DMS79 (cell line): ENCODE results near the gene FOXO6.

Source experiments
- DNase-seq: peaks from one replicate; lab custom pipeline; 2025; lab: John Stamatoyannopoulos, UW

The FOXO6 gene

DNA sequence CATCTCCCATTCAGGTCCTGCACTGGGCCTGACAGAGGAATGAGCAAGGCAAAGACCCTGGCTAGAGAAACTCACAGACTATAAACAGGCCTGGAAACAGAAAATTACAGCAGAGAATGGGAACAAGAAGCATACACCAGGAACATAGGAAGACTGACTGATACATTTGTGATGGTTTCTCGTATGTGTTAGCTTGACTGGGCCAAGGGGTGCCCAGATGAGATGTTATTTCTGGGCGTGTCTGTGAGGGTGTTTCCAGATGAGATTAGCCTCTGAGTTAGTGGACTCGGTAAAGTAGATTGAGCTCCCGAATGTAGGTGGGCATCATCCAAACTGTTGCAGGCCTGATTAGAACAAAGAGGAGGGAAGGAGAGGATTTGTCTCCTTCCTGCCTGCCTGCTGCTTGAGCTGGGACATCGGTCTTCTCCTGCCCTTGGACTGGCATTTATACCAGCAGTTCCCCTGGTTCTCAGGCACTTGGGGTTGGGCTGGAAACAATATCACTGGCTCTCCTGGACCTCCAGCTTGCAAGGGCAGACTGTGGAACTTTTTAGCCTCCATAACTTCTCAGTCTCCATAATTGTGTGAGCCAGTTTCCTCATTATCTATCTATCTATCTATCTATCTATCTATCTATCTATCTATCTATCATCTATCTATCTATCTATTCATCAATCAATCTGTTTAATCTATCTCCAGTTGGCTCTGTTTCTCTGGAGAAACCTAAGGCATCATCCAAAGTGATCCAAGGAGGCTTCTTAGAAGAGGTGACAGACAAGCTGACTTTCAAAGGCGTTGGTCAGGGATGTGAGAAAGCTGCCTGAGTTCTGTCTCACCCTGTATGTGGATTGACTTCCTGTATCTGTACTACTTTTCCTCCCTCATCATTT, 9.7 kb upstream of the FOXO6 start:
- no peak for DNase-seq

DNA sequence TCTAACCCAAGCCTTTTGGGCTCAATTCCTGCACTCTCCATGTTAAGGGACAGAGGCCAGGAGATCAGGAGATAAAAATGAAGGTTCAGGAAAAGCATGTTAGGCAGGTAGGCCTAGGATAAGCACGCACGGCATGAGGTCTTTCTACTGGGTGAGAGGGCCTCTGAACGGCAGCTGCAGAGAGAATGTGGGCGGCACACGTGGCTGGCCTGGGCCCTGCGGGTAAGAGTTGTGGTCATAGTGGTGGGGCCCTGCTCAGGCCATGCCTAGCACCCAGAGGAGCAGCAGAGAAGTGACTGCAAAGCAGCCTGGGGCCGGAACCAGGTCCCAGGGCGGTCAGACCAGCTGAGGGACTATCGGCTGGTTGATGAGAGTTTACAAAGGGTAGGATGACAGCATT, 7.5 kb upstream of the FOXO6 start:
- DNase-seq, result no peak

DNA sequence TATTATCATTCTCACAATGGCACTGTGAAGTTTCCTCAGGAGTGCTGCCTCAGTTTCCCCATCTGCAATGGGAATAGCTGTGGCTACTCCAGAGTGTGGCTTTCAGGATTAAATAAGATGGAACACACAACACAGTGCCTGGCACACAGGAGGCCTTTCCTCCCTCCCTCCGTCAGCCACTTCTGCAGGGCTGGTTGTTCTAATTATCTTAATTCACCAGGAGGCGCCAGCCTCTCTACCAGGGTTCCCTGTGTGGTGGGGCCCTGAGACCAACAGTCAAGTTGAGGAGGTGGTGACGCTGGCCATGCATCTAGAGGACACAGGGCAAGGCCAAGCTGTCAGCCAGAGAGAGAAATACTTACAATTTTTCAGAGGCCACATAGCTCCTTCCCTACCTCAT, 6.3 kb upstream of the FOXO6 start:
- no peak for DNase-seq

DNA sequence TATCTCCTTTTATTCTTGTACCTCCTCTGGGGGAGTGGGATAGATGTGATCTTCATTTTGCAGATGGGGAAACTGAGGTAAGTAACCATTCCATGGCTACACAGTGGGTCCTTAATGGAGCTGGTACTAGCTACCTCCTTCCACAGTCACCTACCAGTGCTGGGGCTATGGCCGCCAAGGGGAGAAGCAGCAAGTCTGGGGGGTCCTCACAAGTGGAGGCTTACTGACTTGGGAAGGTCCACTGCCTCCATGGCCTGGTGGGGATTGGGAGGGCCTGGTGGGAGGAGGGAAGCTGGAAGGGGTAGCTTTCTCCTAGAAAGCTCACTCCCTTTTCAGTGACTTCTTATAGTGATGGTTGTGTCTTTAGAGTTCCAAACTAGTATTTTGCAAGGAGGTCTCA, 5.9 kb upstream of the FOXO6 start:
- DNase-seq, result no peak

DNA sequence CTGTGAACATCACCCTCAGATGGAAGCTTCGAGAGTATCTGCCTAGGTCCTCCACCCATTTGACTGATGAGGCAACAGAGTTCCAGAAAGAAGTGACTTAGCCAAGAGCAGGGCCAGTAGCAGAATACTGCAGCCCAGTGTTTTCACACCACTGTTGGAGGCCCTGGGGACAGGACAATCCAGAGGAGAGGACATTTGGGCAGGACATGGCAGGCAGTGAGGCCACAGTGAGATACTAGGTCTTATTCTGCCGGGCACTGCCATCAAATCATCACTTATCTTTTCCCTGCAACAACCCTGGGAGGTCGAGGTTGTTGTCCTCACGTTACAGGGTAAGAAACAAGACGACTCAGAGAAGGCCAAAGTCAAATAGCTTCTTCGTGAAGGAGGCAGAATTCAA, 5.5 kb upstream of the FOXO6 start:
- no peak for DNase-seq

DNA sequence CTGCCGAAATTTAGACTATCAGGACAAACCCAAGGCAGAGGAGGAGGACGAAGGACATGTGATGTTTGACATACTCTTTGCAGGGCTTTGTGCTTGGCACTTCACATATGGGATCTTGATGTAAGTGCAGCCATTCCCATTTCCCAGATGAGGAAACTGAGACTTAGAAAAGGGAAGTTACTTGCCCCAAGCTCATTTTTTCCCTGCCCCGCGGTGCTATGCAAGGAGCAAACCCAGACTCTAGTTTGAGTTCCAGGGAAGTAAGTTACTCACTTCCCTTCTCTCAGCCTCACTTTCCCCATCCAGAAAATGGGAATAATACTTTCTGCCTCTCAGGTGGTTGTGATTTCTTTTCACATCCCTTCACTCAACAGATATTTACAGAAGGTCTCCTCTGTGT, 4.5 kb upstream of the FOXO6 start:
- no peak for DNase-seq

DNA sequence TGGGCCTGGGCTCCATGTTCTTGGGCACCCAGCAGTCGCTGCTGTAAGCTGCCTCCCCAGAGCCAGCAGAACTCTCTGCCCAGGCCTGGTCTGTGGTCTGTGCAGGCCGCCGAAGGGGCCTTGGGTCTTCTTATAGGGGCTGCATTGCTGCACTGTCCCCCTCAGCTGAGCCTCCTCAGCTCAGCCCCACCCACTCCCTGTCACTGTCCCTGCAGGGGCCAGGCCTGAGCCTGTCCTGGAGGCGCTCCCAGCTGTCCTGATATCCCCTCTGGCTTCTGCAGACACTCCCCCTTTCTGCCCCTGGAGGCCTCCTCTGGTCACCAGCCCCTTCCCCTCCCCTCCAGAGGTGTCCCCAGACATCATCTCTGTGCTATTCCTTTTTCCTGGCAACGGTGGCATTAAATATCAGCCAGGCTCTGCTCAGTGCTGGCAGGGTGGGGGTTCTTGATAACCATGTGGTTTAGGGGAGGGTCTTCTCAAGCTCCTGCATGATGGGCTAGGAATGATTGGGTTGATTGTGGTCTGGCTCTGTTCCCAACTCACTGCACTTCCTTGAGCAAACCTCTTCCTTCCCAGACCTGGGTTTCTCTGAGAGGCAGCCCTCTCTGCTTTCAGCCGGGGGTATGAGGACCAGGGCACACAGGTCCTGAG, 3.7 kb upstream of the FOXO6 start:
- DNase-seq, result peak; percentile 92

DNA sequence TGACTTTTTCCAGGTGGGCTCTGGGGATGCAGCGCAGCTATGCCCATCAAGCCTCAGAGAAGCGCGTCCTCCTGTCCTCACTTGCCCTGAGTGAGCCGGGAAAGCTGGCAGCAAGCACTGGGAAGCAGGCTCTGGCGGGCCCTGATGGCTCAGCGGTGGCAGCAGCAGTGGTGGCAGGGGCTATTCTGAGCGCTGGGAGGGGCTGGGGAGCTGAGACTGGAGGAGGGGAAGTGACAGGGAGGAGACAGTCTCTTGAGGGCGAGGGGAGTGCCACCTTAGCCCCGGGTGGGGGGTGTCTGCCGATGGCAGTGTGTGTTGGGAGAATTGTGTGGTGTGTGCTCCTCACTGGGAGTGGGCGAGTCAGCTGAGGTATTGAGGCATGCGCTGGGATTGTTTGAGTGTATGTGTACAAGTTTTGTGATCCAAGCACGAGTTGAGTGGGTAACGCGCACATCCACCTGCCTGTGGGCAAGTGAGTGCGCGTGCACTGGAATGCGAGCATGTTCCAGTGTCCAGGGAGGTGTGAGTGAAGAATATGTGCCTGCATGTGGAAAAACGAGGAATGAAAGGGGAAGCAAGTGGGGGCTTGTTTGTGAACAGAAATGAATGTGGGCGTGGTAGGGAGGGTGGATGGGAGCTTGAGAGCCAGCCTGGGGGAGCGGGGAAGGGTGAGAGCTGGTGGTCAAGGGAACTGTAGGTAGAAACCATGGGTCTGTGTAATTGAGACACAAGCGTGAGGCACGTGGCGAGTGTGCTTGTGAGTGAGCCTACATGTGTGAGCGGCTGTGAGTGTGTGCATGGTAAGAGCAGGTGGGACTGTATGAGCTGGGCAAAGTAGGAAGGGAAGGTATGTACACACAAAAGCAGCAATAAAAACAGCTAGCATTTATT, 2.9 kb upstream of the FOXO6 start:
- peak; percentile 84 for DNase-seq

DNA sequence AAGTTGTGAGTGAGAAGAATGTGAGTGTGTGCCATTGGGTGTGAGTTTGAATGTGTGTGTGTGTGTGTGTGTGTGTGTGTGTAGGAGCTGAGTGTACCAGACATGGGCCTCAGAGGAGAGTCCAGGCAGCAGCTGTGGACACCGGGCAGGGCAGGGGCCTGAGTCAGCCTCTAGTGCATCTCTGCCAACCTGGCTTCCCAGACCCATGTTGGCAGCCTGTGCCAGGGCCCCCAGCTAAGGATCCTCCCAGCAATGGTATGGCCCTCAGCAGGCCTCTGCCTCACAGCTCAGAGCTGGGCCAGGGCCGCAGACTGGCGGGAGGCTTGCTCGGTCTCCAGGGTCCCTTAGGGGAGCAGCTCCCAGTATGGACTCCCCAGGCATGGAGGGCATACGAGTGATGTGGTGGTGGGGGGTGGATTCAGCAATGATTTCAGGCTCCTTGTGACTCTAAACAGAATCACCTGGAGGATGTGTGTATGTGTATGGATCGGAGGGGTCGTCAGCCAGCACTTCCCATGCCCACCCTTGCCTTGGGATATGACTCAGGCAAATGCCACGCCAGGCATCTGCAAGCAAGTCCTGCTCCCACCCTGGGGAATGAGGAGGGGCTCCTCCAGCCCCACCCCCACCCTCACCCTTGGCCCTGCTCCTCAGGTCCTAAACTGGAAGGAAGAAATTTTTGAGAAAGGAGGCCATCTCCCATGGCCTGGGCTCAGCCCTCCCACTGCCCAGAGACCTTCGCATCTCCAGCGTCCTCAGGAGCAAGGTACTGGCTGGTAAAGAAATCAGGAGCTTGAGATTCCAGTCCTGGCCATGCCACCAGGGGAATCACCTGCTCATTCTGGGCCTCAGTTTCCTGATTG, 1.8 kb upstream of the FOXO6 start:
- DNase-seq, result no peak

DNA sequence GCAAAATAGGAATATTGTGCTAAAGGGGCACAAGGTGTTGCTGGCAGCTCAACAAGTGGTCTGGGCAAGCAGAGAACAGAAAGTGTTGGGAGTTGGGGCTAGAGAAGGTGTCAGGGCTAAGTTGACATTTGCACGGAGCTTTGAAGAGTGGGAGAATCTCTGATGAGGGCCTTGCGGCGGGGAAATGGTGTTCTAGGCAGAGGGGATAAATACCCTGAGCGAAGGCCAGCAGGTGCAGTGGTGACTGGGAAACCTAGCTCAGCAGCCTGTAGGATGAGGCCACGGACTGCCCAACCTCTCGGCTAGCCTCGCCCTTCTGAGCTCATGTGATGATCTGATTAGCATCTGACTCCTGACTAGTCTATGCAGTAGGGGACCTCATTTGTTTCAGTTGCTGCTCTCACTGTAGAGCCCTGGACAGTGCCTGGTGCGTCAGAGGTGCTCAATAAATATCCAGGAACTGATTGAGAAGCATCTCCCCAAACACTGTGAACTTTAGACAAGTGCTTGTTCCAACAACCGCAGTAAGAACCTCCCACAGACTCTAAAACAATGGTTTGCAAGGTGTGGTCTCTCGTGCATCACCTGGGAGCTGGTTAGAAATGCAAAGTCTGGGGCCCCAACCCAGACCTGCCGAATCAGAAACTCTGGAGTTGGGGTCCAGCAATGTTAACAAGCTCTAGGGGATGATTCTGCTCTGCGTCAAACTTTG, 1.0 kb upstream of the FOXO6 start:
- DNase-seq, result no peak

DNA sequence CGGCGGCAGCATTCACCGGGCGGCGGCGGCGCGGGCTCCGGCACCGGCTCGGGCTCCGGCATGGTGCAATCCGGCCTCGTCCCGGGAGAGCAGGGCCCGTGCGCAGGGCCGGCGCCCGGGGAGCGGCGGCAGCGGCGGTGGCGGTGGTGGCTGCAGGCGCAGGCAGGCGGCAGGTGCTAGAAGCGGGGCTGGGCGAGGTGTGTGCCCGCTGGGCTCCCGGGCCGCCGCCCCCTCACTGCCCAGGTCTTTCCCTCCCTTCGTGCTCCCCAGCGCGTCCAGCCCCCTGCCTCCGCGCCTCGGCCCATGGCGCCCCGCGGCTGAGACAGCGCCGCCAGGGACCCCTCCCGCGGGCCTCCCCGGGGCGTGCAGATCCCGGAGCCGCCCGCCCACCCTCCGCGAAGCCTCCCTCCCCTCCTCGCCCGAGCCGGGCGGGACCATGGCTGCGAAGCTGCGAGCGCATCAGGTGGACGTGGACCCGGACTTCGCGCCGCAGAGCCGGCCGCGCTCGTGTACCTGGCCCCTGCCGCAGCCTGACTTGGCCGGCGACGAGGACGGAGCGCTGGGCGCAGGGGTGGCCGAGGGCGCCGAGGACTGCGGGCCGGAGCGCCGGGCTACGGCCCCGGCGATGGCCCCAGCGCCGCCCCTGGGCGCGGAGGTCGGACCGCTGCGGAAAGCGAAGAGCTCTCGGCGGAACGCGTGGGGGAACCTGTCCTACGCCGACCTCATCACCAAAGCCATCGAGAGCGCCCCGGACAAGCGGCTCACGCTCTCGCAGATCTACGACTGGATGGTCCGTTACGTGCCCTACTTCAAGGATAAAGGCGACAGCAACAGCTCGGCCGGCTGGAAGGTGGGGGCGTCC, 492 bp downstream of the FOXO6 start:
- DNase-seq, result peak; percentile 10

DNA sequence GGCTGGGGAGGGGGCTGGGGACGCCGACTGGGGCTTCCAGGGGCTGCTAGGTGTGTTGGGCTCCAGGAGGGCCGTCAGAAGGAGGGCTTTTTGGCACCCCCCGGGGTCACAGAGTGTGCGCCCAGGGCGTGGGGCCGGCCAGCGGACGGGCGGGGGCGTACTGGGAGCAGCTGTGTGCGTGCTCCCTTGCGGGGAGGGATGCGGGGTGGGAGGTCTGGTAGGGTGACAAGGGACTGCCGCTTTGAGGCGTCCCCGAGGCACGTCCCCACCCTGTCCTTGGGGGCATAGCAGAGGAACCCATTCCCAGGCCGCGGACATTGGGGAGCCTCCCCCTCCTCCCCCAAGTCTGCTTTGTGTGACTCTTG, 1.1 kb downstream of the FOXO6 start:
- no peak for DNase-seq

DNA sequence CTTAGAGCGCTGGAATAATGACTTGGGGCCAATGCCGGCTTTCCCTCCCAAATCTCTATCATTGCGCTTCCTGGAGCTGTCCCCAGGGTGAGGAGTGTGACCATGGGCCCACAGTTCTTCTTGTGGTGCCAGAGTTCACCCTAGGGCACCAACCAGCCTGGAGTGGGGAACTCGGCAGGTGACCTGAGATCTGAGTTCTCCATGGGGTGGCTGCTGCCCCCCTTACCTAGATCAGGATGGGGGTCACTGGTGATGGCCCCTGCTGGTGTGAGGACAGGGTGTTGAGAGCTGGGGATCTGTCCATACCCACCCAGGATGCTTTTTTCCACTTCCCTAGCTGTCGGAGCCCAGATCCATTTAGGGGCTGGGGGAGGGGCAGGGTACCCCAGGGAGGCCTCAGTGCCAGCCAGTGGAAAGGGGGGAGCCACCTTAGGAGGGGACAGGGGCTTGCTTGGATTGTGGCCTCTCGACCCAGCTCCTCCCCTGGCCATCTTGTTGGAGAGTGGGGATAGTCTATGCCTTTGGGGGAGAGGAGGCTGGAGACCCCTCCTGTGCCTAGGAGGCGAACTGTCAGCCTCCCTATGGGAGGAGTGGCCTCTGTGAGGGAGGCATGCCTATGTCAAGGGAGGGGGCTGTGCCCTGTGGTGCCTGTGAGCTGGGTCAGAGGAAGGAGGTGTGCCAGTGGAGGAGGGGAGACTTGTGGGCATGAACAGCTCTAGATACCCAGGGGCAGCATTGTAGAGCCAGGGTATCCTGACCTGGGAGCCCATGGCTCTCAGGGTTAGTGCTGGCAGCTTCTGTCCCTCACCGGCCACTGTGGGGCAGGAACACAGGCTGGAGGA, 1.7 kb downstream of the FOXO6 start:
- DNase-seq, result no peak

DNA sequence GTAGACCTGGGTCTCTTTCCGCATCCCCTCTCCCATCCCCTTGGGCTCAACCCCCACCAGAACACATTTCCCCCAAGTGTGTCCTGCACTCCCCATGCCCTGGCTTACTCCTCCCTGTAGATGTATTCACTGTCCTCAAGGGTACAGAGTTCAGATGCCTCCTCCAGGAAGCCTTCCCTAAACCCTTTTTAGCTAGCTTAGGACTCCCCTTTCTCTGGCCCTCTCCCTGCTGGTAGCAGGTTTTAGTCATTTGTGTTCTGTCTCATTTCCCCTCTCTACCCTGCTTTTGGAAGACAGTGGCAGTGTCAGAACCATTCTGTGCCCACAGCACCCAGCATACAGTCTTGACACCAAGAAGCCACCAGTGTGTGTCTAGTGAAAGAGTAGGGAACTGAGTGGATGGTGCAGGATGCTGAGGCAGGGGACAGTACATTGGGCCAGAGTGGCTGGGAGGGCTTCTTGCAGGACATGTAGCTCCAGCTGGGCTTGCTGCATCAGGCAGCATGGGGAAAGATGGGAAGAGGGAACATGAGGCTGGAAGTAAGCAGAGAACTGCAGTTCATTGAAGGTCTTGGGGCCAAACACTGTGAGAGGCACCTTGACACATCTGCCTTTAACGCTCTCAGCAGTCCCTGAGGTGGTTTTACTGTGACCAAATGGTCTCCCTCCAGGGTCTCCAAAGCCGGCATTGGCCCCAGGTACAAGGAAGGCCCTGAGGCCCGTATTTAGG, 2.5 kb downstream of the FOXO6 start:
- DNase-seq, result no peak

DNA sequence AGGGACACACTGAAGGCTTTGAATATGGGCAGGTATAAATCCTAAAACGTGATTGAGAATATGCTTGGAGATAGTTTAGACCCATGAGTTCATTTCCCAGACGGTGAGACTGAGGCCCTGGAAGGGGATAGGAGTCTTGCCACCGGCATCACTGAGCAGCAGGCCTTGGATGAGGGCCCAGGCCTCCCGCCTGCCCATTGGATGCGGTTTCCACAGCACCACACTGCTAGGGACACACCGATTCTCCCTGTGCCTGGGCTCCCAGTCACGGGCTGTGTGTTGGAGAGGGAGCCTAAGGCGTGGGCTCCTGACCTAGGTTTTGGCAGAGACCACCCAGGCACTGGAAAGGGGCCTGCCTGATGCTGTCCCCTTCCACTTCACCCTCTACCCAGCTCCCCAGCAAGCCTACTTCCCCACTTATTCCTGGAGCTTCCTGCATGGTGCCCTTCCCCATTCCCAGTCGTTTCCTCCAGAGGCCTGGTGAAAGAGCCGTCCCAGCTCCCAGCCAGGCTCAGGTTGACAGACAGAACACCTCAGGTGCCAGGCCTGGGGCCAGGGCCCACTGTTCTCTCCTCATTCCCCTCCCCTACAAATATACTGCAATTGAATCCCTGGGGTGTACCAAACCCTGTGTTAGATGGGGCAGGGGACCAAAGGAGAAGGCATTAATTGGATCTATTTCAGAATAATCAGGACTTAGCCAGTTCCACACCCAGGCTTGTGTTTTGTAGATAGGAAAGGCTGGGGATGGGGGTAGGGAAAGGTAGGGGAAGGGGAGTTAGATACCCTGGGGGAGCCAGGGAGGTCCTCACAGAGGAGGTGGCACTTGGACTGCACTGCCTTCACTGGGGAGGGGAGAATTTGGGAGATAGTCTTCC, 3.4 kb downstream of the FOXO6 start:
- no peak for DNase-seq

DNA sequence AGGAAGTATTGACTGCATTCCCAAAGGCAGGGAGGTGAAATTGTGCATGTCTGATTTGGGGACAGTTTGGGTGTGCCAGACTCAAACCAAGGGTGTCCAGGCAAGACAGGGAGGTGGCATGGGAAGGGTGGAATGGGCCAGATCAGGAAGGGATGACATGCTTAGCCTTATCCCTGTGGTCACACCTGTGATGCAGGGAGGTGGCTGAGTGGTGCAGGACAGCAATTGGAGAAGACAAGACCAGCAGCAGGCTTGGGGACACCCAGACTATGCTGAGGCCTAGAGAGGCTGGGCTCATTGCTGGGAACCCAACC, 4.0 kb downstream of the FOXO6 start:
- no peak for DNase-seq

DNA sequence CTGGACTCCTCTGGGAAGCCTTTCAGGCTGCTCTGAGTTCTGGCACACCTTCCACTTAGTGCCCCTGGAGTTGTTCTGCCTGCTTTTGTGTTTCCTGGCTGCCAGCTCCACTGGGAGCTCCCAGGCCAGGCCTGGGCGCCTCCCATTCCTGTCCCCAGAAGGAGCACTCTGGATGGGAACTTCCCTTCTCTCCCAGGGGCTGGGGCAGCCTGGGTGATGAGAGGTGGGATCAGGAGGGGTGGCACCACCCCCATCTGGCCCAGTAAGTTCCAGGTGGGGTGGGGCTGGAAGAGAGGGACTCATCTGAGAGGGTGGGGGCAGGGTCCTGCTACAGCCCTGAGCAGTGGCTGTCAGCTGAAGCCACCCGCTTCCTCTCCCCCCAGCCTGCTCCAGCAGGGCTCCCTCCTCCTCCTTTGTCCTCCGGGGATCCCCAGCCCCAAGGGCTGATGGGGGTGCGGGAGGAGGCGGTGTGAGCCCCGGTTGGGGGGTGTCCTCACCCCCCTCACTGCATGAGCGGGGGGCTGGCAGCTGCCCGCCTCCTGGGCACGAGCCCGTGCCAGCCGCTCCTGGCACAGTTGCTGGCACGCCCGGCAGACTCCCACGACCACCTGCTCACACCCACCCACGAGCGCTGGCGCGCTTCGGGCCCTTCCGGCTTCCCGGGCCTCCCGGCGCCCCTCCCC, 4.7 kb downstream of the FOXO6 start:
- peak; percentile 76 for DNase-seq
